Umbilical cord (tissue), 2 donors: ENCODE measurements around the gene TMEM11. TPM values are rescaled to one million over a fixed set of nuclear protein-coding genes. Genes with fewer than 3 reads are reported as not detected.
"Not testable (repeated sequence)": the region's sequence is repeated elsewhere in the genome, so short reads cannot be mapped to it uniquely, and the experiment has no call there.

Source experiments
- DNase-seq: peaks from one replicate; pipeline ENCODE4 v3.0.0-alpha.2; 2015; ENCODE audit warnings: low spot score
- total RNA-seq: library from RNA; depleted of rRNA; stranded (reverse); fragments of >200 nt; gene quantifications from one replicate; pipeline ENCODE4 v1.2.3, GENCODE V29; 2014; ENCODE audit warnings: low replicate concordance; ENCODE audit not compliant: insufficient read depth

Gene TMEM11
- total RNA-seq, 1 donor from 2014 or later: 15.4 TPM

DNA sequence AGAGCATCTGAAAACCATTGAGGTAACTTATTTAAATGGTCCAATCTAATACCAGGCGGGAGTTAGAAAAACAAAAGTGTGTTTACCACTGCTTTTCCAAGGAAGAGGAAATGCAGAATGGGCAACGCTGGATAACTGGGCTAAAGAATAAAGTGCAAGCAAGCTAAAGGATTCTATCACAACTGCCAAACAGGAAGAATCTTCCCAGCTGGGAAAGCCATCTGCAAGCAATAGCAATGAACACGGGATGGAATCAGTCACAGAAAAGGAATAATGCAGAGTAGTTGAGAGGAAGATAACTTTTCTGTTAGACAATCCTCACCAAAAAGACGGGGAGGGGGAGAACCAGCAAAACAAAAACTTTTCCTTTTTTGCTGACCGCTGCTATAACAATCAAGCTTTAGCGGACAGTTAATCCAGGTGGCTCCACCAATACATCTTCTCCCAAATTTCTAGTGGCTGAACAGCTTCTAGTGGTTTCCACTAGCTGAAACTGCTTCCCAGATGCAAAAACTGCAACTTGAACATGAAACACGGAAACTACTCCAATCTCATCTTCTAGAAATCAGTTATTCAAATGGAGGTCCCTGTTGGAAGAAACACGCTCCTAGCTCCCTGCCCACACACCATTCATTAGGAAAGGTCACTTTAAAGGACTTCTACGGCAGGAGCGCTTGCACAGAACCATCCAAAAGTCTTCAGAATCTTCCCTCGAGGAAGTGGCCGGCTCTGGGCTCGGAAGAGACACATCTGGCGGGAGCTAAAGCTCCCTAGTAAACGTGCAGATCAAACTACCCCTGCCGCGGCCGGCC lies 929 bp downstream of the TMEM11 start:
- peak; percentile 6 for DNase-seq

GRCh38 chr17:21211825-21212479 lies 2.0 kb downstream of the TMEM11 start:
- no peak for DNase-seq

DNA sequence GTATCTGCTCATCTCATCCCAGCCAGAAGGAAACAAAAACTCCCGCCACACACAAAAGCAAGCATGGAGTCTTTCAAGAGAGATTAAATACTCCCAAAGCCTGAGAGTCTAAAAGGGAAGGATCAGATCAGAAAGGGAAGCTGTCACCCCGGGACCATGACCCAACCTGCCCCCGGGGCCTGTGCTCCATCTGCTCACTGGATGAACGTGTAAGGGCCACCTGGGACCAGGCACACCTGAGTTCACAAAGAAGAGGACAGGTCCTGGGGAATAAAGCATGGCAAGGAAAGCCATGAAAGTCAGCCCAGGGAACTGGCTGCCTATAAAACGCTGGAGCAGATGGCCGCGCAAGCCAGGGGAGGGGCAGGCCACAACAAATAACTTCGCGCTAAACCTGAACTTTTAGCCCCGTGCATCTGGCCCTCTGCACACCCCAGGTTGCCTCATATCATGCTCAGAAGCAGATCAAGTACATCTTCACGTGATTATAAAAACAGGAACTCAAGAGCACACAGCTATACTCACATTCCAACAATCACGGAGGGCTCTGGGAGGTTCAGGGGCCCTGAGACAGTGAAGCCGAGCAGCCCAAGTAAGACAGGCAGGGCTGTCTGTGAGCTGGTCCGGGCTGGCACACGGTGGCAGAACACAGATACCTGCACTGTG lies 3.4 kb downstream of the TMEM11 start:
- DNase-seq: no peak

DNA sequence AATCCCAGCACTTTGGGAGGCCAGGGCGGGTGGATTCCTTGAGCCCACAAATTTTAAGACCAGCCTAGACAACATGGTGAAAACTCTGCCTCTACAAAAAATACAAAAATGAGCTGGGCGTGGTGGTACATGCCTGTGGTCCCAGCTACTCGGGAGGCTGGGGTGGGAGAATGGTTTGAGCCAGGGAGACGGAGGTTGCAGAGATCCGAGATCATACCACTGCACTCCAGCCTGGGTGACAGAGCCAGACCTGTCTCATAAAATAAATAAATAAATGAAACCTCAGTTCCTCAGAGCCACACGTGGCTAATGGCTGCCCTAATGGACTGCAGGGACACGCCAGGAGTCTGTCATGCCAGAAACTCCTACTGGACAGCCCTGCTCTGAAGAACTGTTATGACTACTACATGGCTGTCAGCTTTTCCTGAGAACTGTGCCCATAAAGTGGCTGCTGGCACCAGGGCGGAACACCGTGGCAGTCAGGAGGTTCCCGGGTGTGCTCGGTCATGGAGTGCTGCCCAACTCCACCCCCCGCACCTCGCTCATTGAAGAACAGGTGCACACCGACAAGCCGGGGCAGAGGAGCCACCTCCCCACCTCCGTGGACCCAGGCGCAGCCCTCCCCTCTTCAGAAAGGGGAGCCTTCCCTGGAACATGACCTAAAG lies 4.3 kb downstream of the TMEM11 start:
- no peak for DNase-seq

DNA sequence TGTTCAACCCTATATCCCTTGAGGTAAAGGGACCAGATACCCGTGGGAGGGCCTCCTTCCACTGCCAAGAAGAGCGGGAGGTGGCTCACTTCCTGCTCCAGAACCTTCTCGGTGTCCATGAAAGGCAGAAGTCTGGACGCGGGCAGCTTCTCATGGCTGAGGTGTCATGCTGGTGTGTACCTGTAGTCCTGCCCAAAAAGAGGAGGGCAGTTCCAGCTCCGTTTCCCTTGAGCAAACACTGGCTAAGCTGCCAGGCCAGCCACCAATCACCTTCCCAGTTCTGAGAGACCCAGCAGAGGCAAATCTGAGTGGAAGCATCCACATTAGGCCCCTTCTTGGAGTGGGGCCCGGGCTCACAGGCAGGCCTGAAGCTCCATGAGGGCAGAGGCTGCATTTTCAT lies 5.6 kb downstream of the TMEM11 start:
- no peak for DNase-seq

DNA sequence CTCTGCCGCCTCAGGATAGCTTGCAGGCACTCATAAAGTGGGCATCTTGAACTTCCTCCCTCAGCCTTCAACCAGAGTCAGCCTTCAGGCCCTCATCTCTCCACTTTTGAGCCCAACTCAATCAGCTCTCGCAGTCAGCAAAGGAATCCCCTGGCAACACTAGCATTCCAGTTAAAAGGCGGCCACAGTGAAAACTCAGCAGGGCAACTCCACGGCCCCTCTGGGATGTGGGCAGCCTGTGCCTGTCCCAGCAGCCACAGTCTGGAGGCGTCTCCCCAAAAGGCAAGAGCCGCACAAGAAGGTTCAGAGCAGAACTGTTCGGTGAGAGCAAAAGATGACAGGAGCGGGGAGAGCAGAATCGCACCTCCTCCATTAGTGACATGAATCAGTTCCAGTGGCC lies 9.0 kb downstream of the TMEM11 start:
- no peak for DNase-seq

GRCh38 chr17:21202512-21202911 lies 11.4 kb downstream of the TMEM11 start:
- DNase-seq: no peak

DNA sequence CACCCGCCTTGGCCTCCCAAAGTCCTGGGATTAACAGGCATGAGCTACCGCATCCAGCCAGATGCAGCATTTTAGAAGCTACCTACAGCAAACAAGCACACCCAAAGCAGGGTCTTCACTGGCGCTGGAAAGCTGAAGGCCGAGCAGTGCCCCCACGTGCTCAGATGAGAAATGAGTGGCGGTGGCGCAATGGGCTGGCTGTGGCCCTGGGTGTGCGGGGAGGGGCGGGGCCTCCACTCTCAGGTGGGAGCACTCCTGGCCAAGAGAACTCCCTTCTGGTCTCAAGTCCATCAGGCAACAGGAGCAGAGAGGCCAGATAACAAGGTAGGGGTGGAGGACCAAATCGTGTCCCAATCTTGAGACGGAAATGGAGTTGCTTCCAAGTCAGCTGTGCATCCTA lies 12.1 kb downstream of the TMEM11 start:
- DNase-seq: no peak

GRCh38 chr17:21201298-21201595 lies 12.7 kb downstream of the TMEM11 start:
- DNase-seq: no peak

GRCh38 chr17:21200590-21201297 lies 13.2 kb downstream of the TMEM11 start:
- DNase-seq: no peak

DNA sequence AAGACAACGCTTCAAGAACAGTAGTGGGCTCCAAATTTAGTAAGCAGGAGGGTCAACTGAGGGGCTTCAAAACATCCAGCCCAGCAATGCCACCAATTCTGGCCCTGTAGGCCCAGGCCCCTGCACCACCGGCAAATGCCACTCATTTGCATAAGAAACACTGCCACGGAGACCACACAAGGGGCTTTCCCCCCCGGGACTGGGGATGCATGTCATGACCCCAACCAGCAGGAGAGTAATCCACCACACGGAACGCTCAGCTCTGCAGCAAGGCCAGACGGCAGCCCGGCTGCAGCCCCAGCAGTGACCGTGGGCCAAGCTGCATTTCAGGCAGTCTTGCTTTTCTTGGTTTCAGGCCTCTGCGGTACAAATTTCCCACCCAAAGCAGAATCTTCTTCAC lies 14.1 kb downstream of the TMEM11 start:
- no peak for DNase-seq

DNA sequence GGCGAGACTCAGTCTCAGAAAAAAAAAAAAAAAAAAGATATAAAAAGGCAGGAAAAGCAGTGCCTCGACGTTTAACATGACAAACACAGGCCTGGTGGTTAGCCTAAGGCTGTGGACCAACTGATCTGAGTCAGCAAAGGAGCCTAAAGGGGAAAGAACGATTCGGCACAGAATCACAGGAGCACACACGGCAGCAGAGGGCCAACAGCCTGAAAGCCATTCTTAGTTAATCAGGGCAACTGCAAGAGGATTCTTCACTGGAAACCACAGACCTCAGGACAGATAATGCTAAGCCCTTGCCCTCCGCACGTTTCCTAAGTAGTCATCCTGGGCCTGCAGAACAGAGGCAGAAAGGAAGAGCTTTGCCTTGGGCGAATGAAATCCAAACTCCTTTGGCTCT lies 14.7 kb downstream of the TMEM11 start:
- peak; percentile 33 for DNase-seq

DNA sequence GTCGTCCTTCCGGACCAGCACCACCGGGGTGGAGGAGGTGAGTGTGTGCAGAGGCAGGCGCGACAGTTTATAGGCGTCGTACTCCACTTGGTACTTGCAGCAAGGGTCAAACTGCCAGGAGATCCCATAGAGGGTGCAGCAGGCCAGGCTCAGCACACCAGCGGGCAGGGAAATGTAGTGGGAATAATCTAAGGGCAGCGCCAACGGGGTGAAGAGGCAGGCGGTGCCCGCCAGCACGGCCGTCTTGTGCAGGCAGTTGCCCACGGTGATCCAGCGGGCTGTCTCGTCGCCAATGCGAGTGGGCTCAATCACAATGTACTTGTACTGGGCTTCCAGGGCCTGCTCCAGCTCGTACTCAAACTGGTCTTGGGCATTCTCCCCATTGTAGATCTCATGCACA lies 15.6 kb downstream of the TMEM11 start:
- DNase-seq: no peak

DNA sequence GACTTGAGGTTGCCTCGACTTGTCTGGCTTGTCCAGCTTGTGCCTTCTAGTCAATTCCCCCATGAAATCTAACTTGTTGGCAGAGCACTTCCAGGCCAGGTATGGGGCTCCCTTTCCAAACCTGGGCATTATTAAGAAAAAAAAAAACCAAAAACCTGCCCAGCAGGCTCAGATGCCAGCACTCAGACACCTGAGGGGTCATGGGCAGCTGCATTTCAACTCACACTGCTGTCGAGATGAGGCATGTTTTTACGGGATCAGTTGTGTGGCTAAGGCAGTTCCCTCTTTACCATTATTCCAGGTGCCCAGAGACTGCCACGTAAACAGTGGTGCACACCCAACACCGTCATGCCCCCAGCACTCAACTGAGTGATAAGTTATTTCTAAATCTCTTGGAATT lies 17.8 kb downstream of the TMEM11 start:
- no peak for DNase-seq

DNA sequence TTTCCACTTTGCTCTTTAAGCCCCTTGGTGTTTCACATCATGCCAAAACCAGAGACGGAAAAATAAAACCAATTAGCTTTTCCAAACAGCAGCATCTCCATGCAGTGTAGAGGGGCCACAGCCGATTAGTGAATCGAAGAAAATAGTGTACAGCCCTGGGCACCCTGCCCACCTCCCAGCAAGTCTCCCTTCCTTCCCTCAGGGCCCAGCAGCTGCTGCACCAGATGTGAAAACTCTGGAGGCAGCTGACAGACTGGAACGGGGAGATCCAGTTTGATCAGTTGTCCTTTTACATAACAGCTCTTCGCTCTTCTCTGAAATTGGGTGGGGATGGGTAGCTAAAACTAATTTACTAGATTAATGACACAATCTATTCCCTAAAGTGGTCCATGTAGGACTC lies 19.3 kb downstream of the TMEM11 start:
- DNase-seq: no peak

DNA sequence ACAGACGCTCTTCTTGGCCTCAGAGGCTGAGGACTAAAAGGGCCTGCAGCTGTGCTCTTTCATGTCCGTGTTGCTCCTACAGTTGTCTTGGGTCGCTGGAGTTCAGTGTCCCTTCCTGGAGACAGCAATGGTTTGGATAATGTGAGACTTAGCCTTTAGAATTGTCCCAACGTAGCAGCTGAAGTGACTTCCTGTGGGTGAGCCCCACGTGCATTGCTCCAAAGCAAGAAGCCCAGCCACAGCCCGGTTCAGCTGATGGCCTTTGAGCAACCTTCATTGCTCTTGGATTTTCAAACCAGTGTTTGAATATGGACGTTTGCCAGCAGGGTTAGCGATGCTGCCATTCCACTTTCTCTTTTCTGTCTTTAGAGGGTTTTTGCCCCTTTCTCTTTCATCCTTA lies 19.7 kb downstream of the TMEM11 start:
- no peak for DNase-seq

GRCh38 chr17:21193031-21193430 lies 20.9 kb downstream of the TMEM11 start:
- DNase-seq: no peak

GRCh38 chr17:21192414-21192813 lies 21.5 kb downstream of the TMEM11 start:
- DNase-seq: not testable (repeated sequence)

DNA sequence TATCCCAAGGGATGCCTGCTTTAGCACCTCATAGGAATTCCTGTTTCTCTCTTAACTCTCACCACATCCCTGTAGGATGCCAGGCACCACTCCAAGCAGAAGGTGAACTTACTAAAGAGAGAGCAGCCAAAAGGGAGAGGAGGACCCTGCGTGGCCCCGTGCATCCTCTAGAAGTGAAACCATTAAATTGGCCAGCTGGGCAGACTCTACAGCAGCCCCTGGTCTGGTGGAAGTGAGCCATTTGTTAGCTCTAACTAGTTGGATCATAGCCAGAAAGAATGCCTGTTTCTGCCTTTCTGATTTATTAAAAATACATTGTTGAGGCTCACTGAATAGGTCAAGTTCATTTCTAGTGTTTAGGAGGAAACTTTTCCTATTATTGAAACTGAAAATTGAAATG lies 22.3 kb downstream of the TMEM11 start:
- no peak for DNase-seq

DNA sequence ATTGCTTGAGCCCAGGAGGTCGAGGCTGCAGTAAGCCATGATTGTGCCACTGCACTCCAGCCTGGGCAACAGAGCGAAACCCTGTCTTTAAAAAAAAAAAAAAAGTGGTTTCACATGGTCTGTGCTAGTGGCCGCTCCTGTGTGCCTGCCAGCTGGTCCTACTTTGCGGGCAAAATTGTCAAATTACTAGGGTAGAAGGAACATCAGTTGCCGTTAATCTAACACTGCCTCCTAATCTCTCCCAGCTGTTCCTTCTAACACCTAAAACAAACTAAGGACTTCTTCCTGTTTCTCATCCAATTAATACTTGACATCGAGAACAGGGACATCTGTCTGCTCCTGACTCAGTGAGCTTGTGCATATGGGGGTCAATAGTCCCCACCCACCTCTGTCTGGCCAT lies 23.9 kb downstream of the TMEM11 start:
- no peak for DNase-seq

- DNase-seq: no peak
These were observed 24.6 kb downstream of the TMEM11 start for GRCh38 chr17:21189361-21189760.
